ENCODE data around the gene DCLK1. TPM values are rescaled to one million over a fixed set of nuclear protein-coding genes. Genes with fewer than 3 reads are reported as not detected.
"Not testable (repeated sequence)": the region's sequence is repeated elsewhere in the genome, so short reads cannot be mapped to it uniquely, and the experiment has no call there.

DCLK1 gene
- total RNA-seq, 2 donors from 2014 or later = 25.6 to 27.8 TPM

DNA sequence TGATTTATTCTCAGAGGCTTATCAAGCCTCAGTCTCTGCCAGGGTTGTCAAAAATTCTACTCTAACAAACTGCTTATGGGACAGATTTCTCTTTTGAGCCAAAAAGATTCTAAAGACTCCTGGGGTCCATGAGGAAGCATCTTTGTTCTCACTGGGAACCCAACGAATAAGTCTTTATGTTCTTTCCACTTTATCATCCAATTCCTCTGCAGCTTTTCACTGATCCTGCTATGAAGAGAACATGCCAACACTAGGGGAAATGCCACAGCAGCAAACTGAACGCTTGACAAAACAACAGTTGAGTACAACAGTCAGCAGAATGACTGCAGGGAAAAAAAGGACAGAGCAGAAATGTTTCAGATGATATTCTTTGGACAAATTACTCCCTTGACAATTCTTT, 22.2 kb downstream of the DCLK1 start:
- no peak for TF ChIP-seq CTCF (IDR thresholded peaks at IDR 0.05)
- no peaks in the 10 kb centered on the region for H3K27me3 ChIP-seq (replicated peaks; ENCODE audit: insufficient read depth)
- no peaks in the 10 kb centered on the region for H3K36me3 ChIP-seq
- H3K4me3 ChIP-seq = no peak overlapping the region
- no peak overlapping the region for H3K27ac ChIP-seq
- DNase-seq (ENCODE audit: low spot score) (no peak), ATAC-seq (ENCODE audit: insufficient number of reproducible peaks, low FRiP score, low read depth) (no peak)
- H3K9me3 ChIP-seq = no peaks in the 10 kb centered on the region
- peaks cover 0 to 11% of the 10 kb centered on the region in 2 donors for H3K4me1 ChIP-seq (ENCODE audit: control insufficient read depth in 1 of 2, low read depth in 2 of 2)

GRCh38 chr13:36108342-36108741, 22.8 kb downstream of the DCLK1 start:
- no peak for TF ChIP-seq CTCF (IDR thresholded peaks at IDR 0.05)
- Histone ChIP-seq H3K9me3 (no peaks in the 10 kb centered on the region), H3K36me3 (no peaks in the 10 kb centered on the region), H3K4me3 (no peak overlapping the region), H3K4me1 (ENCODE audit: control insufficient read depth in 1 of 2, low read depth in 2 of 2) (peaks cover 0 to 11% of the 10 kb centered on the region in 2 donors), H3K27ac (no peak overlapping the region), H3K27me3 (replicated peaks; ENCODE audit: insufficient read depth) (no peaks in the 10 kb centered on the region)
- ATAC-seq (ENCODE audit: insufficient number of reproducible peaks, low FRiP score, low read depth) (no peak), DNase-seq (ENCODE audit: low spot score) (no peak)

DNA sequence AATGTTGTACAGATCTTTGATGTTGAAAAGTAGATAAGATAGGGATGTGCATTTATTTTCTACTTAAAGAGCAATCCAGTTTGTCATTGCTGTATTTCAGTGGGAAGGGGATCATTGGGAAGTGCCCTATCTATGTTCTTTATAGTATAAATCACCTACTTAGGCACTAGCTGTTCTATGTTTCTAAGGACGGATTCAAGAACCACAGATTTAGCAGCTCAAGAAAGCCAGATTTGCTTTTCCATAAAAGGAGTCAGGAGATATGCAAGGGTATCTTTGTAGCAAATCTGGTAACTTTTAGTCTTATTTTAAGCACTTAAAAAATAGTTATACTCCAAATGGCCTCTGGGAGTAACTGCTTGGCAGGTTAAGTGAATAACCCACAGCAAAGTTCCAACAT, 23.7 kb downstream of the DCLK1 start:
- Histone ChIP-seq H3K9me3 (no peaks in the 10 kb centered on the region), H3K27me3 (replicated peaks; ENCODE audit: insufficient read depth) (no peaks in the 10 kb centered on the region), H3K4me1 (ENCODE audit: control insufficient read depth in 1 of 2, low read depth in 2 of 2) (peaks cover 0 to 11% of the 10 kb centered on the region in 2 donors), H3K36me3 (no peaks in the 10 kb centered on the region), H3K27ac (no peak overlapping the region), H3K4me3 (no peak overlapping the region)
- TF ChIP-seq CTCF (IDR thresholded peaks at IDR 0.05) = no peak
- no peak for DNase-seq (ENCODE audit: low spot score)
- ATAC-seq (ENCODE audit: insufficient number of reproducible peaks, low FRiP score, low read depth) = no peak

DNA sequence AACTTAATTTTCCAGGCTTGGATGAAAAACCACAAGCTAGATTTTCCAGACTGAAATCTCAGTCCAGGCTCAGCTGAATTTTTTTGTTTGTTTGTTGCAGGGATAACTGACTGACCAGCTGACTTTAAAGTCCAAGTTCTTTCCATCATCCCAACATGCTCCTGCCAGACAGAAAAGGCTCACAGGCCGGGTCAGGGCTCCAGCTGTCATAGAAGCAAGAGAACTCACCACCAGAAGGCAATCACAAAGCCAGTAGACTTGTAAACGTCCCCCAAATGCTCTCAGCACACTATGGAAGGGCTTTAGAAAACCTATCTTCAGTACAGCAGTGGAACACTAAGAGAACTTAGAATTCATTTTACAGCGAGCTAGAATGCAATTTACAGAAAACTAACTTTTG, 25.5 kb downstream of the DCLK1 start:
- no peaks in the 10 kb centered on the region for H3K9me3 ChIP-seq
- TF ChIP-seq CTCF (IDR thresholded peaks at IDR 0.05) = no peak
- H3K27me3 ChIP-seq (replicated peaks; ENCODE audit: insufficient read depth) = no peaks in the 10 kb centered on the region
- no peak overlapping the region for H3K4me3 ChIP-seq
- no peaks in the 10 kb centered on the region for H3K36me3 ChIP-seq
- peaks cover 0 to 11% of the 10 kb centered on the region in 2 donors for H3K4me1 ChIP-seq (ENCODE audit: control insufficient read depth in 1 of 2, low read depth in 2 of 2)
- H3K27ac ChIP-seq = no peak overlapping the region
- no peak for ATAC-seq (ENCODE audit: insufficient number of reproducible peaks, low FRiP score, low read depth)
- no peak for DNase-seq (ENCODE audit: low spot score)

DNA sequence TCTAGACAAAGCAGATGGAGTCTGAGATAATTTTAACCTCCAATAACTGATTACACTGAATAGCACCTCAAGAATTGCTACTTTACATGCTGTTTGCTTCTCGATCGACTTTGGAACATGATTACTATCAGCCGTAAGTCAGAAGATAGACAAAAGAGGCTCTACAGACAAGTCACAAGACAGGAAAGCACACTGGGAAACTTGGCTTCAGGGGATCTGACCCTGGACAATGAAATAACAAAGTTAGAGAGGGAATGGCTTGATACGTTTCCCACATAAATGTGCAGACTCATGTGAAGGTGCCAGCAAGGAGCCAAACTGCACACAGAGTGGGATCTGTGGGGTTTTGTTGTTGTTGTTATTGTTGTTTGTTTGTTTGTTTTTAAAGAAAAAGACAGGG, 28.5 kb downstream of the DCLK1 start:
- H3K27me3 ChIP-seq (replicated peaks; ENCODE audit: insufficient read depth) = no peaks in the 10 kb centered on the region
- no peaks in the 10 kb centered on the region for H3K9me3 ChIP-seq
- no peak for DNase-seq (ENCODE audit: low spot score)
- H3K4me3 ChIP-seq = no peak overlapping the region
- H3K27ac ChIP-seq = no peak overlapping the region
- H3K4me1 ChIP-seq (ENCODE audit: control insufficient read depth in 1 of 2, low read depth in 2 of 2) = no peaks in the 10 kb centered on the region
- ATAC-seq (ENCODE audit: insufficient number of reproducible peaks, low FRiP score, low read depth) = no peak
- TF ChIP-seq CTCF (IDR thresholded peaks at IDR 0.05) = no peak
- H3K36me3 ChIP-seq = no peaks in the 10 kb centered on the region

DNA sequence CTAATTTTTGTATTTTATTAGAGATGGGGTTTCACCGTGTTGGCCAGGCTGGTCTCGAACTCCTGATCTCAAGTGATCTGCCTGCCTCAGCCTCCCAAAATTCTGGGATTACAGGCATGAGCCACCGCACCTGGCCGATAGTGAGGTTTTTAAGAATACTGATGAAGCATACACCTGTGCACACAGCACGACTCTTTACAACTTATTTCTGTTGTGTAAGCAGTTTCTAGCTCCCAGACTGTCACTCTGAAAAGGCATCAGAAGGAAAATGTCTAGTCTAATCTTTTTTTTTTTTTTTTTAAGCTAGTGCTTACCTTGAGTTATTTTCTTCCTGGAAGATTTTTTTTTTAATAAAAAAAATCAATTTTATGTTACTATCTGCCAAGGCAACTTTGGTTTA, 29.3 kb downstream of the DCLK1 start:
- H3K27ac ChIP-seq; H3K27me3 ChIP-seq (replicated peaks; ENCODE audit: insufficient read depth); DNase-seq (ENCODE audit: low spot score); H3K36me3 ChIP-seq; H3K4me1 ChIP-seq (ENCODE audit: control insufficient read depth in 1 of 2, low read depth in 2 of 2); ATAC-seq (ENCODE audit: insufficient number of reproducible peaks, low FRiP score, low read depth); H3K9me3 ChIP-seq; H3K4me3 ChIP-seq: not testable (repeated sequence)
